Right lobe of liver (tissue), 6 donors: ENCODE data around the gene ECD. TPM values are rescaled to one million over a fixed set of nuclear protein-coding genes. Genes with fewer than 3 reads are reported as not detected.

Experiments
- ATAC-seq, 4 donors: fragments of 200-7000 bp; cut with Tn5 transposase; one replicate each; pipeline ENCODE4 v1.9.1; 2020; ENCODE audit warnings: mild to moderate bottlenecking in 4 of 4, moderate library complexity in 4 of 4
- DNase-seq, 3 donors: peaks; one replicate each; pipeline ENCODE4 v3.0.0-alpha.2; 2020
- H3K27ac ChIP-seq, 3 donors: fragments of 200-600 bp; one replicate each; pipeline ENCODE4 v1.8.0; 2022
- H3K27me3 ChIP-seq, 2 donors: fragments of 200-600 bp; one replicate each; pipeline ENCODE4 v1.8.0; 2022
- H3K36me3 ChIP-seq, 4 donors: fragments of 200-600 bp; sonication (generic) in 1 of 4; one replicate each; pipeline versions ENCODE4 v1.5.1 to v1.8.0; 2017 to 2022; ENCODE audit warnings: control low read depth in 1 of 4
- H3K4me1 ChIP-seq, 4 donors: fragments of 200-600 bp; sonication (generic) in 1 of 4; one replicate each; pipeline versions ENCODE4 v1.5.1 to v1.8.0; 2017 to 2022; ENCODE audit warnings: control low read depth in 1 of 4
- H3K4me3 ChIP-seq, 3 donors: fragments of 200-600 bp; one replicate each; pipeline ENCODE4 v1.8.0; 2022
- H3K9me3 ChIP-seq, 4 donors: fragments of 200-600 bp; sonication (generic) in 1 of 4; one replicate each; pipeline versions ENCODE4 v1.5.1 to v1.8.0; 2017 to 2022; ENCODE audit warnings: control low read depth in 1 of 4
- POLR2A ChIP-seq: fragments of 450-650 bp; IDR thresholded peaks from one replicate; pipeline ENCODE4 v1.6.1; 2017; ENCODE audit warnings: antibody characterized with exemption, mild to moderate bottlenecking
- WGBS: methylation state at CpG from one replicate; pipeline ENCODE4 v1.1.6; 2018; ENCODE audit warnings: low coverage, low lambda C conversion rate; ENCODE audit not compliant: insufficient coverage; ENCODE audit errors: missing lambda C conversion rate; 5-methylcytosine and 5-hydroxymethylcytosine counted together
- intact Hi-C, 2 donors: fragments of 100-400 bp; cut with DNase I; formaldehyde crosslinking; loops; one replicate each; pipeline versions ENCODE4 v1.11.2 to v1.14.1; 2022
- small RNA-seq, 2 experiments: library from RNA; depleted of rRNA; stranded (forward); fragments of <200 nt; gene quantifications; one replicate each; pipeline ENCODE3, GENCODE V24; 2016
- total RNA-seq, 6 experiments: library from RNA; depleted of rRNA in 2 of 6; stranded (reverse); fragments of >200 nt in 2 of 6; fragmentation: NEBNext Ultra II Directional in 3 of 6; extraction: Animal tissue kit (Norgen Biotek cat#: 25700) in 3 of 6; gene quantifications; one replicate each; pipeline versions ENCODE4 v1.1.0 to v1.2.4, GENCODE V29; 2016 to 2023
- TF ChIP-seq, protein P1 (sequence below), 4 donors: fragments of 200-600 bp in 3 of 4; fragments of 450-650 bp in 1 of 4; IDR thresholded peaks; one replicate each; pipeline versions ENCODE4 v1.5.1 to v1.8.0; 2016 to 2022; ENCODE audit warnings: antibody characterized with exemption in 4 of 4, mild to moderate bottlenecking in 2 of 4
- donor health status: DM: no; HTN: yes; CAD: no.
- donor health status: DM: no; HTN: no; CAD: no.
- donor health status: DM: no; HTN: no; CAD: no.
- donor health status: DM: no; HTN: yes; CAD: no.
- donor health status: DM: no; HTN: yes; CAD: no.

Gene ECD
- total RNA-seq, 6 experiments from 2014 or later, result 8.8 to 21.2 (median 11.7) TPM

- intact Hi-C loops, result no loop called here
- H3K4me1 ChIP-seq, result peaks cover 0 to 57% (median 8%) of the 10 kb centered on the region in 4 donors
- no peak for DNase-seq
- H3K36me3 ChIP-seq, result no peaks in the 10 kb centered on the region
- peak; percentile 19 to 37 (median 27) for ATAC-seq
- H3K4me3 ChIP-seq, result no peak overlapping the region
- no peaks in the 10 kb centered on the region for H3K9me3 ChIP-seq
- peak overlapping the region in 1 of 3 donors; percentile 60 for H3K27ac ChIP-seq
- TF ChIP-seq, protein P1, sequence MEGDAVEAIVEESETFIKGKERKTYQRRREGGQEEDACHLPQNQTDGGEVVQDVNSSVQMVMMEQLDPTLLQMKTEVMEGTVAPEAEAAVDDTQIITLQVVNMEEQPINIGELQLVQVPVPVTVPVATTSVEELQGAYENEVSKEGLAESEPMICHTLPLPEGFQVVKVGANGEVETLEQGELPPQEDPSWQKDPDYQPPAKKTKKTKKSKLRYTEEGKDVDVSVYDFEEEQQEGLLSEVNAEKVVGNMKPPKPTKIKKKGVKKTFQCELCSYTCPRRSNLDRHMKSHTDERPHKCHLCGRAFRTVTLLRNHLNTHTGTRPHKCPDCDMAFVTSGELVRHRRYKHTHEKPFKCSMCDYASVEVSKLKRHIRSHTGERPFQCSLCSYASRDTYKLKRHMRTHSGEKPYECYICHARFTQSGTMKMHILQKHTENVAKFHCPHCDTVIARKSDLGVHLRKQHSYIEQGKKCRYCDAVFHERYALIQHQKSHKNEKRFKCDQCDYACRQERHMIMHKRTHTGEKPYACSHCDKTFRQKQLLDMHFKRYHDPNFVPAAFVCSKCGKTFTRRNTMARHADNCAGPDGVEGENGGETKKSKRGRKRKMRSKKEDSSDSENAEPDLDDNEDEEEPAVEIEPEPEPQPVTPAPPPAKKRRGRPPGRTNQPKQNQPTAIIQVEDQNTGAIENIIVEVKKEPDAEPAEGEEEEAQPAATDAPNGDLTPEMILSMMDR (IDR thresholded peaks at IDR 0.05), result no peak
- TF ChIP-seq POLR2A, result no peak
- no peaks in the 10 kb centered on the region for H3K27me3 ChIP-seq
Observed at GRCh38 chr10:73088304-73088703, 79.5 kb downstream of the ECD start.

DNA sequence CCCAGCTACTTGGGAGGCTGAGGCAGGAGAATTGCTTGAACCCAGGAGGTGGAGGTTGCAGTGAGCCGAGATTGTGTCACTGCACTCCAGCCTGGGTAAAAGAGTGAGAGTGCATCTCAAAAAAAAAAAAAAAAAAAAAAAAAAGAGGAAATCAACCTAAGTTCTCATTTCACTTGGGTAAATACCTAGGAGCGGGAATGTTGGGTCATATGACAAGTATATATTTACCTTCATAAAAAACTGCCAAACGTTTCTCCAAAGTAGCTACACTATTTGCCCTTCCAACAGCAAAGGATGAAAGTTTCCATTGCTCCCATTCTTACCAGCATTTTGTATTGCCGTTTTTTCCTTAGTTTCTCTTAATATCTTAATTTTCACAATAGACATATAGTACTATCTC is 81.0 kb downstream of the ECD start:
- no peaks in the 10 kb centered on the region for H3K9me3 ChIP-seq
- H3K36me3 ChIP-seq, result no peaks in the 10 kb centered on the region
- DNase-seq (no peak), ATAC-seq (peak; percentile 58 to 81 (median 63))
- no peaks in the 10 kb centered on the region for H3K27me3 ChIP-seq
- peaks cover 0 to 55% (median 8%) of the 10 kb centered on the region in 4 donors for H3K4me1 ChIP-seq
- 42% methylated on average over 2 of the region's 4 CpGs for WGBS
- TF ChIP-seq, protein P1 (IDR thresholded peaks at IDR 0.05), result no peak
- no peak for TF ChIP-seq POLR2A
- peak overlapping the region in 1 of 3 donors; percentile 60 for H3K27ac ChIP-seq
- no peak overlapping the region for H3K4me3 ChIP-seq
- intact Hi-C loops, result no loop called here

GRCh38 chr10:73084209-73084608 is 83.6 kb downstream of the ECD start:
- Histone ChIP-seq H3K4me1 (peaks cover 0 to 36% (median 8%) of the 10 kb centered on the region in 4 donors), H3K9me3 (no peaks in the 10 kb centered on the region)

More at GRCh38 chr10:73084209-73084608, 83.6 kb downstream of the ECD start:
- H3K27me3 ChIP-seq, result no peaks in the 10 kb centered on the region
- DNase-seq (no peak), ATAC-seq (no peak)
- intact Hi-C loops, result no loop called here
- H3K27ac ChIP-seq, result no peak overlapping the region
- 67% methylated on average over 3 of the region's 5 CpGs for WGBS
- H3K36me3 ChIP-seq, result no peaks in the 10 kb centered on the region
- TF ChIP-seq, protein P1 (IDR thresholded peaks at IDR 0.05), result no peak
- no peak for TF ChIP-seq POLR2A
- H3K4me3 ChIP-seq, result no peak overlapping the region

Small RNA genes within 50 kb of the gene (small RNA-seq; reads per million reads assigned to genes)
- gene RF00019 (0 reads per million in 2 experiments), gene SNORA11F (1.8 to 1.9 reads per million in 2 experiments)

Other genes starting within 250 kb of the ECD start
- 10 to 100 TPM; 28.7 to 59.8 (median 45.5) TPM for gene PLA2G12B, start 213.2 kb downstream of the ECD start, total RNA-seq
- gene P4HA1, start 71.1 kb downstream of the ECD start, total RNA-seq, result 10 to 100 TPM in 5 of 6 experiments, 1 to 10 TPM in 1; 6.2 to 67.8 (median 26.2) TPM
- gene NUDT13, start 57.6 kb downstream of the ECD start, total RNA-seq, result 1 to 10 TPM; 1.8 to 4.2 (median 2.1) TPM
- gene FAM149B1, start 111 bp upstream of the ECD start, total RNA-seq, result 10 to 100 TPM in 4 of 6 experiments, 1 to 10 TPM in 2; 9.2 to 19.9 (median 13.8) TPM
- 1 to 10 TPM; 4.6 to 8.8 (median 5.4) TPM for gene DNAJC9, start 79.2 kb upstream of the ECD start, total RNA-seq
- 10 to 100 TPM; 40.5 to 58.4 (median 48.6) TPM for gene MRPS16, start 84.6 kb upstream of the ECD start, total RNA-seq
- 1 to 10 TPM in 5 of 6 experiments, under 1 TPM in 1; 0.98 to 2.6 (median 1.4) TPM for gene CFAP70, start 190.9 kb upstream of the ECD start, total RNA-seq
- 100 to 1,000 TPM in 4 of 6 experiments, 10 to 100 TPM in 2; 79.6 to 139 (median 102) TPM for gene ANXA7, start 246.1 kb upstream of the ECD start, total RNA-seq